ENCODE results near the gene CDRT4. TPM values are rescaled to one million over a fixed set of nuclear protein-coding genes. Genes with fewer than 3 reads are reported as not detected.

Gene CDRT4
- total and polyA plus RNA-seq, 2 donors (not counting 3 experiments of a cell fraction or from before 2014, with no cell fraction given) = 11.5 to 13.6 TPM

GRCh38 chr17:15431766-15432165, 35.7 kb downstream of the CDRT4 start:
- ChIA-PET POLR2A (no interaction called here), CTCF (interaction anchor here (1.0 to 4.0 kb wide), 3 partner anchors 21 to 71 kb away, joined by 3 to 19 read pairs (median 3); no protein-coding TSS in a partner anchor)
- H3K27me3 ChIP-seq (ENCODE audit: control insufficient read depth in 2 of 2, insufficient read depth in 2 of 2, low read length in 2 of 2) = no peaks in the 10 kb centered on the region
- no peaks in the 10 kb centered on the region for H4K20me1 ChIP-seq (replicated peaks; ENCODE audit: control insufficient read depth, extremely low read depth, insufficient read depth, low read length)
- H3K9ac ChIP-seq (replicated peaks; ENCODE audit: extremely low read depth, insufficient read depth, low read length) = no peak overlapping the region
- peaks cover 9% of the 10 kb centered on the region for H3K4me1 ChIP-seq (ENCODE audit: control insufficient read depth, extremely low read depth, insufficient read depth, low read length)
- H3K9me3 ChIP-seq (replicated peaks; ENCODE audit: control insufficient read depth, insufficient read depth, low read length) = no peaks in the 10 kb centered on the region
- no peak overlapping the region for H3K4me2 ChIP-seq (ENCODE audit: insufficient read depth, low read length)
- no peaks in the 10 kb centered on the region for H3K9me1 ChIP-seq (replicated peaks; ENCODE audit: control insufficient read depth, extremely low read depth, insufficient read depth, low read length)
- H3K27ac ChIP-seq (ENCODE audit: insufficient read depth, low read depth, low read length) = no peak overlapping the region
- no peak for FAIRE-seq
- no peak overlapping the region for H3K4me3 ChIP-seq (replicated peaks in 1 of 3; ENCODE audit: insufficient read depth in 1 of 3, low read depth in 1 of 3, low read length in 3 of 3)
- BruUV-seq (replicated peaks) = no TSS peak
- H3K79me2 ChIP-seq (ENCODE audit: control insufficient read depth, insufficient read depth, low read length) = no peaks in the 10 kb centered on the region
- TF ChIP-seq JUN (IDR thresholded peaks at IDR 0.05; ENCODE audit: borderline replicate concordance, insufficient read depth, insufficient read length, low read depth) = no peak
- no peak for TF ChIP-seq POLR2AphosphoS5 (IDR thresholded peaks at IDR 0.05; ENCODE audit: insufficient read depth, low read depth, low read length)
- no peak for TF ChIP-seq POLR2A (IDR thresholded peaks at IDR 0.05; ENCODE audit: low read depth, low read length)
- TF ChIP-seq FOS (IDR thresholded peaks at IDR 0.05; ENCODE audit: borderline replicate concordance, insufficient read depth, low read length) = no peak
- no peak for TF ChIP-seq MYC (IDR thresholded peaks at IDR 0.05; ENCODE audit: low read depth, low read length)
- TF ChIP-seq CTCF (IDR thresholded peaks at IDR 0.05; ENCODE audit: extremely low read depth in 1 of 2, insufficient read depth in 1 of 2, low read depth in 1 of 2, low read length in 2 of 2) = no peak
- TF ChIP-seq MAX (IDR thresholded peaks at IDR 0.05; ENCODE audit: insufficient read depth, insufficient read length) = no peak
- no peak for TF ChIP-seq EZH2 (IDR thresholded peaks at IDR 0.05; ENCODE audit: borderline replicate concordance, low read depth, low read length, severe bottlenecking)
- no peak for TF ChIP-seq GATA2 (IDR thresholded peaks at IDR 0.05; ENCODE audit: insufficient read depth, insufficient read length, low read depth, low read length)
- dilution Hi-C loops (cut with MboI; ENCODE audit: extremely low pct_ligation_motif_present, low sequenced_read_pairs) = no loop called here
- H2AFZ ChIP-seq (ENCODE audit: low read depth, low read length) = no peak overlapping the region
- intact Hi-C loops (cut with micrococcal nuclease) = no loop called here
- H3K36me3 ChIP-seq (ENCODE audit: control insufficient read depth in 2 of 2, extremely low read depth in 1 of 2, insufficient read depth in 2 of 2, low read length in 2 of 2) = no peaks in the 10 kb centered on the region
- no peak for DNase-seq (ENCODE audit: low read depth, low spot score)

All from endothelial cell of umbilical vein (primary cell).